Measurements from ENCODE around the gene ERVH48-1.
"Not testable (repeated sequence)": the region's sequence is repeated elsewhere in the genome, so short reads cannot be mapped to it uniquely, and the experiment has no call there.

The ERVH48-1 gene

DNA sequence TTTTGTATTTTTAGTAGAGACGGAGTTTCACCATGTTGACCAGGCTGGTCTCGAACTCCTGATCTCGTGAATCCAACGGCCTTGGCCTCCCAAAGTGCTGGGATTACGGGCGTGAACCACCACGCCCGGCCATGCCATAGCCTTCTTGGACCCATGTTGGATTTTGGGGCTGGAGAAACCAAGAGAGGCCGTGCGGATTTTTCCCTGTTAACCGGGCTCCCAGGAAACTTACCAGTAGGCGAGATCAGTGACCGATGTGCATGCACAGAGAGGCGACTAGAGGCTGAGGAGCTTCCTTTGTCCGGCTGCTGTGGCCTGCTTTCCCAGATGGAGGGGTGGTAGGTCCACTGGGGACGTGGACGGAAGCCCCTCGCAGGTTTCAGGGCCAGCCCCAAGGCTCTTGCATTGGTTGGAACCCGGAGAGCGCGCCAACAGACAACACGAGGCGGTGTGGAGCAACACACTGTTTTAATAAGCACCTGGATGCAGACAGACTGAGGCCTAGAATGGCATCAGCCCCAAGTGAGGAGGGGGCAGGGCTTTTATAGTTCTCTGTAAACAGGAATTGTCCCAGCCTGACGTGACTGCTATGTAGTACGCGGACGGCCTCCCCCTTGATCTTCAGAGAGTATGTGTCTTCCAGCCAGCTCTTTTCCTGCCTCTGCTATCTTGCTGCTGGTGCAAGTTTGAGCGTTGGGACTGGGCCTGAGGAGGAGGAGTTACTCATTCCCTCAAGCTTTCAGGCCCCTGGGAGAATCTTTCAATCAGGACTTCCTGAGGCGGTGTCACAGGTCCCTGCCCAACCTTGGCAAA, at the start of gene ERVH48-1:
Gene ERVH48-1 (minus strand): TSS at position 517 of the 813 bp plus-strand sequence. CDS start 6,624 bp downstream, outside the sequence.
- no peak for DNase-seq (ENCODE audit: low read depth)

GRCh38 chr21:42973991-42974831, 48.8 kb upstream of the ERVH48-1 start, which contains the start of gene PKNOX1:
PKNOX1 (plus strand) TSS chr21:42974562; CDS start chr21:43004382, 29,820 bp downstream.
- peak; percentile 99 for DNase-seq (ENCODE audit: low read depth)

DNA sequence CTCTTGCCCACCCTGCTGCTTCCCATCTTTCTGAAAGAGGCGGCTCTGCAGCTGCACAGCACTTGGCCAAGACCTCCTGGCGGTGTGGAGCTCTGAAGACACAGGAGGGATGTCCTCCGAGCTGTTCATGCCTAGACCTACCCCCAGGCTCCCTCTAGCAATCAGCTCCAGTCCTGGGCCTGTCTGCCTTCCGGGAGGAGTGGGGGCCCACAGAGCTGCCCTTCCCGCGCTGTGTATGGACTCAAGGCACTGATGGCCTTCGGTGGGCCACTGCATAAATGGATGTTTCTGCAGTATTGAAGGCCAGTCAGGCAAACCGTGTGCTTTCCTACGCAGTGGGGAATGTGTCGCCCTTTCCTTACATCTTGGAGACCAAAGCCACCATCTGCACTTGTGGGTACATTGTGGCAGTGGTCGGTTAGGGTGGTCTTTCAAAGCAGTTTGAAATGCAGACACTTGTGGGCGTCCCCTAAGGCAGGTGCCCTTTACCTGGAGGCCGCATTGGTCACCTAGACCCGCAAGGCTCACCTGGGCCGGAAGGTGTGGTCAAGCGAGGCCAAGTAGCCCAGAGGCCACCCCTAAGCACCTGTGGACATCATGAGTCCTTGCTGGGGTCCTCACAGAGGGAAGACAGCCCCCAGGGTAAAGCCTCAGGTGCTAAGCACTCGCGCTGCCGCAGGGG, 48.0 kb upstream of the ERVH48-1 start:
- no peak for DNase-seq (ENCODE audit: low read depth)

DNA sequence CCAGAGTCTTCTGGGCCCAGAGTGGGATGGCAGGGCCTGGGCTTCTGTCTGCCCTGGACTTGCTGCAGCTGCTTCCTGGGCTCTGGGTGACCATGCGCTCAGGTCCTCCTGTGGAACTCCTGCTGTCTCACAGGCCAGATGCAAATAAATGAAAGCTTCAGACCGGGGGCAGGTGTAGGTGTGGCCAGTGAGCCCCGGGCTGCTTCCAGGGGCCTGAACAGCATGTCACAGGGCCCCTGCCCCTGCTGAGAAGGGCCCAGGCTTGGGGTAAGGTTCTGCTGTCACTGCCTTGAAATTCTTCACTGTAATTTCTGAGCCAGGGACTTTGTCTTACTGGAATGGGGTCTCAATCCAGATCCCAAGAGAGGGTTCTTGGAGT, 46.5 kb upstream of the ERVH48-1 start:
- no peak for DNase-seq (ENCODE audit: low read depth)

GRCh38 chr21:42970946-42971653, 45.7 kb upstream of the ERVH48-1 start:
- no peak for DNase-seq (ENCODE audit: low read depth)

DNA sequence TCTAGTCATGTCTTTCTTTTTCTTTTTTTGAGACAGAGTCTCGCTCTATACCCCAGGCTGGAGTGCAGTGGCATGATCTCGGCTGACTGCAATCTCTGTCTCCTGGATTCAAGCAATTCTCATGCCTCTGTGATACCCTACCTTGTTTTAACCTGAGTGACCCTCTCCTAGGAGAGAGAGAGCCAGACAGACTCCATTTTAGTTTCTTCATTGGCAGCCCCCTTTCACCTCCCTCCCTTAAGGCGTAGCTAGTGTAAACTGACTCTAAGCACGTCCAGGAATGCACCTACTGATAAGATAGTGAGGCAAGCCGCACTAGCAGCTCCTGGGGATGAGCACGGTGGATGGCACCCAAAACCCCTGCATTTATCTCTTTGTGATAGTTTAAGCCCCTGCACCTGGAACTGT, 43.8 kb upstream of the ERVH48-1 start:
- DNase-seq (ENCODE audit: low read depth) = no peak

DNA sequence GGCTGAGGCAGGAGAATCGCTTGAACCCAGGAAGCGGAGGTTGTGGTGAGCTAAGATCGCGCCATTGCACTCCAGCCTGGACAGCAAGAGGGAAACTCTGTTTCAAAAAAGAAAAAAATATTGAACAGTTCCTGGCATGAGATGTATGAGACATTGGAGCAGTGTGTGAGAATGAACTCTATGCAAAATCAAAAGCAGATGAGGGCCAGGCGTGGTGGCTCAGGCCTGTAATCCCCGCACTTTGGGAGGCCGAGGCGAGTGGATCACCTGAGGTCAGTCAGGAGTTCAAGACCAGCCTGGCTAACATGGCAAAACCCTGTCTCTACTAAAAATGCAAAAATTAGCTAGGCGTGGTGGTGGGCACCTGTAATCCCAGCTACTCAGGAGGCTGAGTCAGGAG, 42.2 kb upstream of the ERVH48-1 start:
- DNase-seq (ENCODE audit: low read depth) = not testable (repeated sequence)

GRCh38 chr21:42965211-42965560, 39.8 kb upstream of the ERVH48-1 start:
- no peak for DNase-seq (ENCODE audit: low read depth)

DNA sequence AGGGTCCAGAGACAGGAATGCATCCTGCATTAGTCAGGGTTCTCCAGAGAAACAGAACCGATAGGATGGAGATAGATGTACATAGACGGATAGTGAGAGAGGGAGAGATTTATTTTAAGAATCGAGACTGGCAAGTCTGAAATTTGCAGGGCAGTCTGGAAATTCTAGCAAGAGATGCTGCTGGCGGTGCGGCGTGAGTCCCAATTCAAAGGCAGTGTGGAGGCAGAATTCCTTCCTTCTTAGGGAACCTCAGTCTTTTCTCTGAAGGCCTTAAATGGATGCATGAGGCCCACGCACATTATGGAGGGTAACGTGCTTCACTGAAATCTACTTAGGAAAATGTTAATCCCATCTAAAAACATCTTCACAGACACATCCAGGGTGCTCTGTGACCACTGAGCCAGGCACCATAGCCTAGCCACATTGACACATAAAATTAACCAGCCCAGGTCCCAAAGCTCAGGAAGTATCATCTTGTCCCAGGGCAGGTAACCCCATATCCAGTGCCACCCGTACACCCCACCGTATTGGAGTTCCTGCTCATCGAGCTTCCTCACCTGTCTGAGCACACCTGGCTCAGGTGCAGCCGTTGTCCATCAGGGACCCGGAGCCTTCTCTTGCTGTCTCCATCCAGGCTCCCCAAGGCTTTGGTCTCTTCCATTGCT, 39.2 kb upstream of the ERVH48-1 start:
- no peak for DNase-seq (ENCODE audit: low read depth)

DNA sequence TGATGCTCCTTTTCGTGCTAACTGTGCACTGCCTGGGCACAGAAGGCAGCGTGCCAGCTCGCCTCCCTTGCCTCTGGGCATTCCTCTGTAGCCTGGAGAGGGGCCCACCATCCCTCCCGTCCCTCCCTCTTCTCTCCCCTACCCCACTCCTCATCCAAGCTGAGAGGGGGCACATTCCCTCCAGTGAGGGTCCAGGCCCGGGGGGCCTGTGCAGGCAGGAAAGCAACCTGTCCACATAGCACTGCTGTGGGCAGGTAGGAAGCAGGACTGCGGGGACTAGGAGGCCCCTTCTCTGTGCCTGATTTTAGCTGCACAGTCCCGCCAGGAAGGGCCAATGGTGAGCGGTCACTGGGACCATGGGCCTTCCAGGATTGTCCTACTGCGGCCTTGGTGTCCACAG, 38.7 kb upstream of the ERVH48-1 start:
- no peak for DNase-seq (ENCODE audit: low read depth)

DNA sequence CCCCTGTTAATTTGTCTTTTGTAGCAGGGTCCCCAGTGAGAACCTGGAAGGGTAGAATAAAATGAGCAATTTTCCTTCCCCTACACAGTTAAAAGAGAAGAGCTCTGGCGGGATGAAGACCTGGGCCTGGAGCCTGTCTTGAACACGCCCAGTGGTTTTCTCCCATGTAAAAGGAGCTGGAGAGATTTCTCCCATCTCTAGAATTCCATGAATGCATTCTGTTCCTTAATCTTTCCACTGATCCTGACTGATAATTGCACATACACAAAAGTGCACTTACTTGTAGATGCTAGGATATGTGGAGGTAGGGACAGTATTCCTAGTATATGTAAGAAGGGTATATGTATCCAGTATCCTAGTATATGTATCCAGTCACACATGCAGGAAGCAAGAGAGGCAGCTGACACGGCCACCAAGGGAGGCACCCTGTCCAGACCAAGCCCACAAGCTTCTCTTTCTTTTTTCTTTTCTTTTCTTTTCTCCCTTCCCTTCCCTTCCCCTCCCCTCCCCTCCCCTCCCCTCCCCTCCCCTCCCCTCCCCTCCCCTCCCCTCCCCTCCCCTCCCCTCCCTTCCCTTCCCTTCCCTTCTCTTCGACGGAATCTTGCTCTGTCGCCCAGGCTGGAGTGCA, 37.1 kb upstream of the ERVH48-1 start:
- no peak for DNase-seq (ENCODE audit: low read depth)

DNA sequence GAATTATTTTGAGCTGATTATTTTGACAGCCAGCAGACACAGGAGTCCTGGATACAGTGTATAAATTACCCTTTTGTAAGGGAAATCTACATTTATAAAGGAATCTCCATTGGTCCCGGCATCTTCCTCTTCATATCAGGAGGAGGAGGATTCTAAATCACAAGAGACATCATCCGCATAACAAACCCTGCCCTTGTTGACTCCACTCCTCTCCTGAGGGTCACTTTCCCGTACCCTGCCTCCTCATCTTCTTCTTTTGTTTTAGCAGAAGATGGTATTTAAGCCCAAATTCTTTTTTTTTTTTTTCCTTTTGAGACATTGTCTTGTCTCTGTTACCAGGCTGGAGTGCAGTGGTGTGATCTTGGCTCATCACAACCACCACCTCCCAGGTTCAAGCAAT, 34.3 kb upstream of the ERVH48-1 start:
- DNase-seq (ENCODE audit: low read depth) = no peak

DNA sequence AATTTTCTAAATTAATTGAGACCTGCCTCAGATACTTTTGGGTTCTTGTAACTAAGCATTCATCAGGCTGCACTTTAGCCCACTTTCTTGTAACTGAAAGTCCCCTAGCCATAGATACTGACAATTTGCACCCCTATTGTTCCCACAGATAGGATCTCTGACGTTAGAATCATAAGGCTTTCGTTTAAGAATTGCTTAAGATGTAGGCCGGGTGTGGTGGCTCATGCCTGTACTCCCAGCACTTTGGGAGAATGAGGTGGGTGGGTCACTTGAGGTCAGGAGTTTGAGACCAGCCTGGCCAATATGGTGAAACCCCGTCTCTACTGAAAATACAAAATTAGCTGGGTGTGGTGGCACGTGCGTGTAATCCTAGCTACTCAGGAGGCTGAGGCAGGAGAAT, 32.7 kb upstream of the ERVH48-1 start:
- DNase-seq (ENCODE audit: low read depth) = not testable (repeated sequence)

DNA sequence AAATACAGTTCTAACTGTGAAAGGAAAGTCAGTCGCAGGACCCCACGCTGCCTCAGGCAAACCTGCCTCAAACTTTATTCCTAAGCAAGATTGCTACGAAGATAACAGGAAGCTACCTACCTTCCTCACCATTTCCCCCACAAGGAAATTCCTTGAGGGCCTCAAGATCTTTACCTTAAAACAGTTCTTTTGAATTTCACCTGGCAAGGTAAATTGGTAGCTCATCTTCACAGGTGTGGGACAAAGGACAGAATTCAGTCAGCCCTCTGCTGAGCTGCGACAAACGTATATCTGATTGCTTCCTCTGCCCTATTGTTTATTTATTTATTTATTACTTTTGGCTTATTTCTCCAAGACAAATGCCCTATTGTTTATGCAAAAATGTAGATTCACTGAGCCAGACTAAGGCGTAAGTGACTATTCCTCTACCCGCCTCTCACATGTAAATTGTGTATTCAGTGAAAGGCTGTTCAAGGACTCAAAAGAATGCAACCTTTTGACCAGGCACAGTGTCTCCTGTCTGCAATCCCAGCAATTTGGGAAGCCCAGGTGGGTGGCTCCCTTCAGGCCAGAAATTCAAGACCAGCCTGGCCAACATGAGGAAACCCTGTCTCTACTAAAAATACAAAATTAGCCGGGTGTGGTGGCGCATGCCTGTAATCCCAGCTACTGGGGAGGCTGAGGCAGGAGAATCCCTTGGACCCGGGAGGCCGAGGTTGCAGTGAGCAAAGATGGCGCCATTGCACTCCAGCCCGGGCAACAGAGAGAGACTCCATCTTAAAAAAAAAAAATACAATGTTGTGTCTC, 31.6 kb upstream of the ERVH48-1 start:
- DNase-seq (ENCODE audit: low read depth) = no peak

- not testable (repeated sequence) for DNase-seq (ENCODE audit: low read depth)
Observed at GRCh38 chr21:42951193-42951592, 25.8 kb upstream of the ERVH48-1 start.

GRCh38 chr21:42949094-42949755, 23.8 kb upstream of the ERVH48-1 start:
- DNase-seq (ENCODE audit: low read depth) = not testable (repeated sequence)

DNA sequence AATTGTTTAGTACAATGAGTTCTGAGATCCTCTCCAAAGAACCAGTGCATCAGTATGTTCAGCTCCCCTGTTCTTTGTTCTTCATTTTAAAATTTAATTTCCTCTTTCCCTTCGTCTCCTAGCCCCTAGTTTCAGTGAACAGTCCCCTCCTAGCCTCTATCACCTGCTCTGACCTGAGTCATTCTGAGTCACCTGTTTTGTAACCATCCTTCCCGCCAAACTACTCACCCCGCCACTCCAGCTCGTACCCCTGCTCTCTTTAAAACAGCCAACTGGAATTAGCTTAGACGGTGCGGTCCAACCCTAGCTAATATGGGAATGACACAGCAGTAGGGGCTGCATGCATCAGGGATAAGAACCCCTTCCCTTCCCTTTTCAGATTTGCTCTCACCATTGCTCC, 16.8 kb upstream of the ERVH48-1 start:
- DNase-seq (ENCODE audit: low read depth) = no peak

DNA sequence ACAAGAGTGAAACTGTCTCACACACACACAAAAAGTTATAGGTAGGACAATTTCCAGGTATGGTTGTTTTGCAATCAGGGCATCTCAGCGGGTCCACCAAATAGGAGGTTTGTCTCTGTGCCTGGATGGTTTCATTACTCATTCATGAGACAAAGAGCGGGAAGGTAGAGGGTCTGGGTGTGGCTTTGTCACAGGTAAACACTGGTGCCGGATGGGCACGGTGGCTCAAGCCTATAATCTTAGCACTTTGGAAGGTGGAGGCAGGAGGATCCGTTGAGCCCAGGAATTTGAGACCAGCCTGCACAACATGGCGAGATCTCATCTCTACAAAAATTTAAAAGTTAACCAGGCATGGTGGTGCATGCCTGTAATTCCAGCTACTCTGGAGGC, 16.3 kb upstream of the ERVH48-1 start:
- no peak for DNase-seq (ENCODE audit: low read depth)
